ENCODE data around the gene VPS51.

DNA sequence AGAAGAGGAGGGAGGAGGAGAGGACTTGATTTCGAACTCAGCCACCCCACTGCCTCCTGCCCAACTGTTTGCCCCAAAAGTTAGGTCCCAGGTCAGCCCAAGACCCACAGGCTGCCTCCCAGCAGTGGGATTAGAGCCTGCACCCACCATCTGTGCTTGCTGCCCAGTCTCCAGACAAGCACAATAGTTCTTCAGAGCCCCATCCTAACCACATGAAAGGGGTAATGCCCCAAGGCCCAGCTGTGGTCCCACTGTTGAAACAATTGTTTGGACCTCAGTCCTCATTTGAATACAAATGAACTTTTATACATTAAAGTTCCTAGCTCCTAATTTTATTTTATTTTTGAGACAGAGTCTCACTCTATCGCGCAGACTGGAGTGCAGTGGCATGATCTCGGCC lies 5.4 kb upstream of the VPS51 start:
- TF ChIP-seq CTCF (conservative IDR thresholded peaks at IDR 0.05) (no peak), ZFX (IDR thresholded peaks at IDR 0.05) (no peak)
